AG09309 (cell line): ENCODE measurements around the gene CLDN11.

Experiments
- DNase-seq: peaks from one replicate; pipeline ENCODE4 v3.0.0-alpha.2; 2010; ENCODE audit warnings: low read depth
- H3K4me3 ChIP-seq: 2 replicates; pipeline ENCODE4 v1.5.1; 2011; ENCODE audit warnings: mild to moderate bottlenecking, low read depth, low read length, moderate library complexity; ENCODE audit not compliant: control insufficient read depth
- TF ChIP-seq, protein P1 (sequence below): IDR thresholded peaks from 2 replicates; pipeline ENCODE4 v1.5.1; 2011; ENCODE audit warnings: mild to moderate bottlenecking, low read depth, low read length, inconsistent platforms; ENCODE audit not compliant: insufficient read depth, control insufficient read depth; ENCODE audit errors: missing control alignments

Gene CLDN11

DNA sequence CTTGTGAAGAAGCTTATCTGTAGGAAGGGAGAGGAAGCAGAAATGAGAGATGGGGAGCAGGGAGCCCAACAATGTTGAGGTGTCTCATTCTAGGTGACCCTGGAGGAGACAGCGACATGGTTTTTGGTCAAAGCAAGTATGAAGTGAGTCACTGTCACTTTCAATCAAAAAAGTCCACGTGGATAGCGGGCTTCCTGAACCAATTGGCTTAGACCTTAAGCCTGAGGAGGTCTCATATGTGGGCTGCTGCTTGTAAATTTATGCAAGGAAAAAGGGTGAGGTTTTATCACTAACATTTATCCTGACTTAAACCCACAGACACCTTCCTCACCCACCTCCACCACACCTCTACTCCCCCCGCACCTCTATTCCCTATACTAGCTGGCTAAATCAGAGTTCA lies 22.7 kb downstream of the CLDN11 start:
- TF ChIP-seq, protein P1, sequence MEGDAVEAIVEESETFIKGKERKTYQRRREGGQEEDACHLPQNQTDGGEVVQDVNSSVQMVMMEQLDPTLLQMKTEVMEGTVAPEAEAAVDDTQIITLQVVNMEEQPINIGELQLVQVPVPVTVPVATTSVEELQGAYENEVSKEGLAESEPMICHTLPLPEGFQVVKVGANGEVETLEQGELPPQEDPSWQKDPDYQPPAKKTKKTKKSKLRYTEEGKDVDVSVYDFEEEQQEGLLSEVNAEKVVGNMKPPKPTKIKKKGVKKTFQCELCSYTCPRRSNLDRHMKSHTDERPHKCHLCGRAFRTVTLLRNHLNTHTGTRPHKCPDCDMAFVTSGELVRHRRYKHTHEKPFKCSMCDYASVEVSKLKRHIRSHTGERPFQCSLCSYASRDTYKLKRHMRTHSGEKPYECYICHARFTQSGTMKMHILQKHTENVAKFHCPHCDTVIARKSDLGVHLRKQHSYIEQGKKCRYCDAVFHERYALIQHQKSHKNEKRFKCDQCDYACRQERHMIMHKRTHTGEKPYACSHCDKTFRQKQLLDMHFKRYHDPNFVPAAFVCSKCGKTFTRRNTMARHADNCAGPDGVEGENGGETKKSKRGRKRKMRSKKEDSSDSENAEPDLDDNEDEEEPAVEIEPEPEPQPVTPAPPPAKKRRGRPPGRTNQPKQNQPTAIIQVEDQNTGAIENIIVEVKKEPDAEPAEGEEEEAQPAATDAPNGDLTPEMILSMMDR = no peak
- no peak overlapping the region for H3K4me3 ChIP-seq
- DNase-seq = no peak

DNA sequence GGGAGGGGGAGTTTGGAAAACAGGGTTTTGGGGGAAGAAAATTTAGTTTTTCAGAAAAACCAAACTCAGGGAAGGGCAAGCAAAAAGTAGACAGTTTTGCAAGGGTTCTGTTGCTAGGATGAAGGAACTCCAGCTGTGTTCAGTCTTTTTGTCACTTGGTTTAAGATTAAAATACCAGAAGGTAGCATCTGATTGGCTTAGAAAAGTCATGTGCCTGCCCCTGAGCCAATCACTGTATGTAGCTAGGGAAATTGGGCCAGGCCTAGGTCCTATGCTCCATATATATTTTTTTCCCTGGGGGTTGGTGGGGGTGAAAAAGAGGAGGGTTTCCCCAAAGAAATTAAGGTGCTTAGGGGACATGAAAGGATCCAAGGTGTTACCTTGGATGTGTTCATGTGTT lies 24.3 kb downstream of the CLDN11 start:
- DNase-seq = no peak
- no peak overlapping the region for H3K4me3 ChIP-seq
- TF ChIP-seq, protein P1 = no peak

DNA sequence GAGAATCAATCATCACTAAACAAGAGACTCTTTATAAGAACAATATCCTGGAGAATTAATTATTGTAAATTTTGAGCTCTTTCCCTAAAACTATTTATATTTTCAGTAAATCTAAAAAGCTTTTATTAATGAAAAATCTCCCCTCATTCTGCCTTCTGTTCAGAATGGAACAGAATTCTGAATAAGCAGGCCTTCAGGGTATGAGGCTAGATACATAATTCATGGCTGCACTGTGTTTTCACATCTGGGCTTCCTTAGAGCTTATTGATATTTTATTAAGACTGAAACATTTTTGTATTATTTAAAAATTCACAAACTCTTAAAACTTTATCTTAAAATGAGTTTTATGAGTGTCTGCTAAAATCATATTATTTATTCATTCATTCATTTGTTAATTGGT lies 24.8 kb downstream of the CLDN11 start:
- DNase-seq = no peak
- no peak overlapping the region for H3K4me3 ChIP-seq
- TF ChIP-seq, protein P1 = no peak

DNA sequence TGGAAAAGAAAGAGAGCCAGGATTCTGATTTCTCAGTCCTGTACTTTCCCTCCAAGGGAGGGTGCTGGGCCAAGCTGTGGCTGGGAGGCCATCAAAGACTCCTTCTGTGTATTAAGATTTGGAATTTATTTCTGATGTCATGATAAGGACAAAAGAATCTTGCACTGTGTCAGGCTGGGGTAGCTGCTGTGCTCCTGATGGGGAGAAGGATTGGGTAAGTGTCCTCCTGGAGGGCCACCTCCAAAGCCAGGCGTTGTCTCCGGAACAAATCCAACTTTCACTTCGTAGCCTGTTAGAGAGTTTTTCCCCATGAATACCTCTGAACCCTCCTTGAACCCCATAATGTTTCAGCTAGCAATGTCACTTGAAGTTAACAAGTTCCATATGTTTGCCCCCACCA lies 29.9 kb downstream of the CLDN11 start:
- TF ChIP-seq, protein P1 = no peak
- no peak for DNase-seq
- no peak overlapping the region for H3K4me3 ChIP-seq

DNA sequence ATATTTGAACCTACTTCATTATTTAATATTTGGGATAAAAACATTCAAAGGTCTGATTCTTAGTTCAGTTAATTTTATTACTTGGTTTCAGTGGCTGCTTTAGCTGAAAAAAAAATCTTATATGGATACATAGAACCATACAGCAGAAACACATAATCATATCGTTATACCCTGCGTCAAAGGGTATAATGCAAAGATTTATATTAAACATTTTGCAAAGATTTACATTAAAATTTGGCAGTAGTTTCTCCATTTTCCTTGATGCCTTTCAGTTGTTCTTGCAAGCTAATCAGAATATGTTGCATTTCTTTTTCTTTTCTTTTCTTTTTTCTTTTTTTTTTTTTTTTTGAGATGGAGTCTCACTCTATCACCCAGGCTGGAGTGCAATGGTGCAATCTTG lies 31.4 kb downstream of the CLDN11 start:
- DNase-seq = no peak
- TF ChIP-seq, protein P1 = no peak
- H3K4me3 ChIP-seq = no peak overlapping the region

DNA sequence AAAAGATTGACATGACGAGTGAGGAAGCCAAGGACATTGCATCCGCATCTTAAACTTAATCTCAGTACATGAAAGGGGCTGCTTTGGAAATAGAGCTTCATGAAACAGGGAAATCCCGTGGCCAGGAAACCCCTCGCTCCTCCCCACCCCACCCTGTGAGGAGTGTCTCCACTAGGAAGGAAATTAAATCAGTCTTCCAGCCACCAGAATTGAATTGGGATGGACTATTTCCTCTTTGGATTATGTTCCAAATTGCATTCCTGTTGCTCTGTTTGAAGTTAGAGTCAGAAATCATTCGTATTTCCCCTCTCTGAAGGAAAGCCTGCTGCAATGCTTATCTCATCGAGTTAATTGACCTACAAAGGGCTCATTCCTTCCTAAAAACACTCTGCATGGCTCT lies 35.8 kb downstream of the CLDN11 start:
- H3K4me3 ChIP-seq = no peak overlapping the region
- DNase-seq = no peak
- TF ChIP-seq, protein P1 = no peak

DNA sequence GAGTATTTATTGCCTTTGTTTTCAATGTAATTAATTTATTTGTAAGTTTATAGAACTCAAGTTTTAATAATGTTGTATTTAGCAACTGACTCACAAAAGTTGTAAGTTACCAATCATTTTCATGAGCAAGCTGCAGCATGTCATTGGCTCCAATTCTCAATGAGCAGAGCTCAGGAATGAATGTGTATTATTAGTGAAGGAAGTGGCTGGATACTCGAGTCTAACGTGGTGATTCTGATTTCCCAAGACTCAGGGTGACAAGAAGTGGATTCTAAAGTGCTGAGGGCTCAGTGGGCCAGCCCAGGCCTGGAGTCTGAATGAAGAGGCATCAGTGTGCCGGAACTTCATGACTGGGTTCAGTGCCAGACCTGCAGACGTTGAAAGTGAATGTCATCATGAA lies 39.6 kb downstream of the CLDN11 start:
- no peak overlapping the region for H3K4me3 ChIP-seq
- no peak for DNase-seq
- TF ChIP-seq, protein P1 = no peak
